ENCODE data around the gene KCNH4. TPM values are rescaled to one million over a fixed set of nuclear protein-coding genes. Genes with fewer than 3 reads are reported as not detected.
A peak's percentile ranks its signal among the peaks of the same experiment; 100 is the strongest.

Gene KCNH4
- total and polyA plus RNA-seq, 2 of the 13 experiments (the other 11 are each of a cell fraction or from before 2014, with no cell fraction given): 0.01 to 0.09 TPM

GRCh38 chr17:42192189-42193126 is 11.5 kb upstream of the KCNH4 start:
- in situ Hi-C loops (cut with HindIII; ENCODE audit: extremely low pct_ligation_motif_present, low pct_unique_long_range_greater_than_20kb) (no loop called here), intact Hi-C loops (cut with micrococcal nuclease; ENCODE audit: unreplicated experiment) (no loop called here)
- ChIA-PET CTCF (ENCODE audit: low intra/inter-chr PET ratio, low total read pairs) (no interaction called here), POLR2A (interaction anchor here (1.1 to 1.9 kb wide), 3 partner anchors 9 to 85 kb away, joined by 3 to 30 read pairs (median 3); no protein-coding TSS in a partner anchor)
- no peaks in the 10 kb centered on the region for H3K36me3 ChIP-seq (replicated peaks in 1 of 2; ENCODE audit: control insufficient read depth in 1 of 2, insufficient read depth in 2 of 2, low read length in 2 of 2)
- no peak overlapping the region for H2AFZ ChIP-seq (ENCODE audit: low read length)
- ATAC-seq (no peak), DNase-seq (ENCODE audit: low spot score) (no peak), FAIRE-seq (no peak)
- no peaks in the 10 kb centered on the region for H3K79me2 ChIP-seq (ENCODE audit: insufficient read depth, low read length)
- H3K27me3 ChIP-seq (ENCODE audit: control insufficient read depth in 1 of 2, insufficient read depth in 2 of 2, low read length in 2 of 2): no peaks in the 10 kb centered on the region; a peak in 1 of 5 replicates
- peak overlapping the region in 1 of 3 experiments; percentile 94; a peak in 1 of 6 replicates for H3K4me3 ChIP-seq (replicated peaks in 1 of 3; ENCODE audit: insufficient read depth in 1 of 3, low read depth in 2 of 3, low read length in 3 of 3)
- peaks cover 21% of the 10 kb centered on the region for H3K4me1 ChIP-seq (ENCODE audit: insufficient read depth, low read length)
- no peak overlapping the region for H3K27ac ChIP-seq (ENCODE audit: extremely low read length, insufficient read depth, low read length)
- TF ChIP-seq TIGD3 (CRISPR knock-in tag; IDR thresholded peaks at IDR 0.05; ENCODE audit: borderline replicate concordance) (no peak), ZNF687 (CRISPR knock-in tag; IDR thresholded peaks at IDR 0.05) (peak; percentile 13; the same call in 1 of the 2 replicates), AGO2 (optimal IDR thresholded peaks at IDR 0.05; ENCODE audit: low read depth, low read length) (peak; percentile 36)
- no peaks in the 10 kb centered on the region for H4K20me1 ChIP-seq (ENCODE audit: insufficient read depth, low read length)
- no peaks in the 10 kb centered on the region for H3K9me3 ChIP-seq (ENCODE audit: low read length)
- 95% methylated on average over 18 of the region's 23 CpGs for WGBS (ENCODE audit: low lambda C conversion rate)
- no TSS peak for BruUV-seq (replicated peaks)
- peak overlapping the region; percentile 77; the same call in 1 of the 2 replicates for H3K9ac ChIP-seq (ENCODE audit: insufficient read depth, low read depth, low read length)
- H3K4me2 ChIP-seq (ENCODE audit: low read depth, low read length): peak overlapping the region; percentile 79

All from HepG2 (cell line).